DMS114 treated with DMSO at 0.1 percent for 48 hours (cell line): ENCODE data around the gene DUSP15.

Source experiments
- DNase-seq: peaks from one replicate; lab custom pipeline; 2025; ENCODE audit not compliant: unreplicated experiment; lab: John Stamatoyannopoulos, UW

The DUSP15 gene

DNA sequence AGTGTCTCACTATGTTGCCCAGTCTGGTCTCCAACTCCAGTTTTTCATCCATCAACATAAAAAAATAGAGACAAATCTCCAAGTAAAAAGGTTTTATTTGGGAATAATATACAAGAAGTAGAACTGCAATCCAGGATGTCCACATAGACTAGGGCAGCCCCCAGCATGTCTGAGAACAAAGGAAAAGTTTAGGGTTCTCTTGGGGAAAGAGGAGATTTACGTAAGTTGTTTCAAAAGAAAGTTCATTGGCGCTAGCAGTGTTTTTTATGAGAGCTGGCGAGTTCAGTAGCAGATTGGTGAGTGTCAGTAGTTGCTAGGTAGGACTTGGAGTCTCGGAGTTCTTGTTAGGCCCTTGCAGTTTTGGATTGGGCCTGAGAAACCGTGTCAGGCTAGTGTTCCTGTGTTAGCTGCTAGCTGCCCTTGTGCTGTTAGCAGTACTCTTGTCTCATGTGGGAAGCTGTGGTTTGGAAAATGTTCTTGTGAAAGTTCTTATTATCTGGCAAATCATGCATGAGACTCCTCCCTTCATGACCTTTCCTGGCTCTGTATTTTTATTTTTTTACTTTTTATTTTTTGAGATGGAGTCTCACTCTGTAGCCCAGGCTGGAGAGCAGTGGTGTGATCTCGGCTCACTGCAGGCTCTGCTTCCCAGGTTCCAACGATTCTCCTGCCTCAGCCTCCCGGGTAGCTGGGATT lies 24.8 kb upstream of the DUSP15 start:
- DNase-seq = peak; percentile 91

DNA sequence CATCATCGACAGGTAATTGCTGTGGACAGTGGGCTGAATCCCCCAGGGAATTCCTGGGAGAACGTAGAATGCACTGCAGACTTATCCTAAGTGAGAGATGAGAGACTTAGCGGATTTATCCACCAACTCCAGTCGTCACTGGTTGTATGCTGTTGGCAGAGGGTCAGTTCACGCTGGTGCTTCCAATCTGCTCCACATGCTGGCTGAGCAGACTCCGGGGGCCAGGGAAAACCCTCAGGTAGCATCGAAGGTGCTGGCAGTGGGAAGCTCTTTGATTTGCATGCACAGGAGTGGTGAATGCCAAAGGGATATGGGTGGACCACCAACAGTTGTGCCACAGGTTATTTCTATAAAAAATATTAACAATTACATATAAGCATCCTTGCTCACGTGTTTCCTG lies 20.3 kb upstream of the DUSP15 start:
- DNase-seq = no peak

DNA sequence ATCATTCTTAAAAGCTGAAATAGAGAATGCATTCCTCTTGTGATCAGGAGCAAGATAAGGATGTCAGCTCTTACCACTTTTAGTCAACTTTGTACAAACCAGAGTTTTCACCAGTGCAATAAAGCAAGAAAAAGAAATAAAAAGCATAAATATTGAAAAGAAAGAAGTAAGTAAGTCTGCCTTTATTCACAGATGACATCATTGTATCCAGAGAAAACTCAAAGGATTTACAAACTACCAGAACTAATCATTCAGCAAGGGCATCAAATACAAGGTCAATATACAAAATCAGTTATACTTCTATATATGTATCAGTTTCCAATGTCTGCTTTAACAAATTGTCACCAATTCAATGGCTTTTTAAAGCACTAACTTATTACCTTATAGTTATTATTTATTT lies 13.5 kb upstream of the DUSP15 start:
- DNase-seq = no peak

DNA sequence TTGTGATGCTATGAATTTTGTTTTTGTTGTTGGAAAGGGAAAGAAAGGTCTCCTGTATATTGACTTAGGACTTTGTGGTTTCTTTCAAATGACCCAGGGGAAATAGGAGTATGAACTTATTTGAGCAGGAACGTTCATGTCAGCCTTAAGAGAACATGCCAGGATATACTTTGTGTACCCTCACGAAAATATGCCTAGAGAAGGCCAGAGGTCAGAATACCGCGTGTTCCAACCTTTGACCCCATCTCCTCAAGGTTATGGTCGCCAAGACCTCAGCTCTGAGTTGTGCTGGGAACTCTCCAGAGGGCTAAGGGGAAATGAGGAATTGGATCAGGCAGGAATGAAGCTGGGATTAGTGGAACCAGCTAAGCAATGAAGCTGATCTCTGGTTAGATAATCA lies 11.6 kb upstream of the DUSP15 start:
- DNase-seq = no peak

DNA sequence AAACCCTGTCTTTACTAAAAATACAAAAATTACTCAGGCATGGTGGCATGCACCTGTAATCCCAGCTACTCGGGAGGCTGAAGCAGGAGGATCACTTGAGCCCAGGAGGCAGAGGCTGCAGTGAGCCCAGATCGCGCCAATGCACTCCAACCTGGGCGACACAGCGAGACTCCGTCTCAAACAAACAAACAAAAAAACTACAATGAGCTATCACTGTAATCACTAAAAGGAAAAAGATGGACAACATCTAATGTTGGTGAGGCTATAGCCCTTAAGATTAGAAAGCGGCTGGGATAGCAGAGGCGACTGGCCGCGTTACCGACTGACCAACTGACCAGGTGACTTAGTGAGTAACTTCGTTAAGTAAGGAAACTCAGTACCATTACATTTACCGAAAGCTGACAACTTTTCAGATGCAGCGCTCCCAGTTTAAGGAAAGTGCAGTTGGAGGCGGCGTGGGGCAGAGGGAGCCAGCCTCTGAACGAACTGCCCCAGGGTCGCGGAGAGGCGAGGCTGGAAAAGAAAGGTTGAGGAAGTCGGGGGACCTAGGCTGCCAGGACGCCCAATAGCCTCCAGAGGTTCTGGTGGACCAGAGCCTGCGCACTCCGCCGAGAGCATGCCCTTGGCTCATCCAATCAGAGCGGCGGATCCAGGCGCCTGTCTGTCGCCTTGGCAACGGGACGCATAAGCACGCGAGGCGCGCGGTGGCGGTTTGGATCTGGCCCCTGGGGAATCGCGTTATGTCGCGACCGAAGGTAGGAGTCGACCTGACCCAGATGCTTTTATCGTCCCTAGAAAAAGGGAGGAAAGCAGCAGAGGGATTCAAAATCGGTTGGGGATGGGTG lies 9.0 kb upstream of the DUSP15 start:
- peak; percentile 88 for DNase-seq

DNA sequence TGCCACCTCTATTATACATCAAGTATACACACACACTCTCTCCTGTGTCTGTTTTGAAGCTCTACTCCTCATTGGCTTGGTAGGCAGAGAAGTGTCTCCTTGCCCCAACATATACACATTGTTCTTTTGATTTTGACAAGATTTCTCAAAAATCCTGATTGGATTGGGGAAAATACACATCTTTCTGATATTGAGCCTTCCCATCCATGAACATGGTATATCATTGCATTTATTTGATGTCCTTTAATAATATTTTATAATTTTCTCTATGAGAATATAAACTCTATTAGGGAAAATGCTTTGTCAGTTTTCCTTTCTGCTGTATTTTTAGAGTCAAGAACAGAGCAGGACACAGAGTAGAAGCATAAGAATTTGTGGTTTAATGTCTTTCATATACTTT lies 7.4 kb upstream of the DUSP15 start:
- no peak for DNase-seq

DNA sequence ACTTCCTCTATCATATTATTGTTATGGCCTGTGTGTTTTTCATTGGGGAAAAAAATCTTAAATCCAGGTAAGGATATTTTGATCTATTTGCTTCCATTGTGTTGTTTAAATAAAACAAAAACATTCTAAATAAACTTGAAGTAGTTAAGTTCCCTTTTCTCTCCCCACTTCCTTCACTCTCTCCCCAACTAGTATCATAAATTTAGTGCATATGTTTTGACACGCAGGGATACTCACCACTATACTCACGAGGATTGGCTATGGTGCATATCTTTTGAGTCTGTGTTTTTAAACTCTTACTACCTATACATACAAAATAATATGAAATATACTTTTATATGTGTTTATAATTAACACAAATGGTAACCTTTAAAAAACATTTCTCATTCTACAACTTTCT lies 5.3 kb upstream of the DUSP15 start:
- DNase-seq = no peak

DNA sequence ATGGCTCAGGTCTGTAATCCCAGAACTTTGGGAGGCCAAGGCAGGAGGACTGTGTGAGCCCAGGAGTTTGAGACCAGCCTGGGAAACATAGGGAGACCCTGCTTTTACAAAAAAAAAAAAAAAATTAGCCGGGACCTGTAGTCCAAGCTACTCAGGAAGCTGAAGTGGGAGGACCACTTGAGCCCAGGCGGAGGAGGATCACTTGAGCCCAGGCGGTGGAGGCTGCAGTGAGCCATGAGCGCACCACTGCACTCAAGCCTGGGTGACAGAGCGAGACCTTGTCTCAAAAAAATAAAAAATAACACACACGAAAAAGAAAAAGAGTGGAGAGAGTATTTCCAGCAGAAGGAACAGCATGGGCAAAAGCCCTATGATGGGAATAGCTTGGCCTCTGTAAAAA lies 2.1 kb upstream of the DUSP15 start:
- DNase-seq = no peak

DNA sequence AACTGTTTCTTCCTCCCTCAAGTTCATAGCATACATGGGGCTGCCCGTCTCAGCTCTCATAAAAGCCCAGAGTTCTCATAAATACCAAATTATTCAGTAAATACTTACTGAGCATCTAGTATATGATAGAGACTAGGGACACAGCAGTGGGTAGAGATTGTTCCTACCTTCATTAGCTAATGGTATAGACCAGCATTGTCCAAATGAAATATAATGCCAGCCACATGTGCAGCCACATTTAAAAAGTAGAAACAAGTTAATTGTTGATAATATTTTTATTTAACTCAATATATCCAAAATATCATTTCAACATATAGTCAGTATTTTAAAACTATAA lies 1.3 kb upstream of the DUSP15 start:
- DNase-seq = no peak

DNA sequence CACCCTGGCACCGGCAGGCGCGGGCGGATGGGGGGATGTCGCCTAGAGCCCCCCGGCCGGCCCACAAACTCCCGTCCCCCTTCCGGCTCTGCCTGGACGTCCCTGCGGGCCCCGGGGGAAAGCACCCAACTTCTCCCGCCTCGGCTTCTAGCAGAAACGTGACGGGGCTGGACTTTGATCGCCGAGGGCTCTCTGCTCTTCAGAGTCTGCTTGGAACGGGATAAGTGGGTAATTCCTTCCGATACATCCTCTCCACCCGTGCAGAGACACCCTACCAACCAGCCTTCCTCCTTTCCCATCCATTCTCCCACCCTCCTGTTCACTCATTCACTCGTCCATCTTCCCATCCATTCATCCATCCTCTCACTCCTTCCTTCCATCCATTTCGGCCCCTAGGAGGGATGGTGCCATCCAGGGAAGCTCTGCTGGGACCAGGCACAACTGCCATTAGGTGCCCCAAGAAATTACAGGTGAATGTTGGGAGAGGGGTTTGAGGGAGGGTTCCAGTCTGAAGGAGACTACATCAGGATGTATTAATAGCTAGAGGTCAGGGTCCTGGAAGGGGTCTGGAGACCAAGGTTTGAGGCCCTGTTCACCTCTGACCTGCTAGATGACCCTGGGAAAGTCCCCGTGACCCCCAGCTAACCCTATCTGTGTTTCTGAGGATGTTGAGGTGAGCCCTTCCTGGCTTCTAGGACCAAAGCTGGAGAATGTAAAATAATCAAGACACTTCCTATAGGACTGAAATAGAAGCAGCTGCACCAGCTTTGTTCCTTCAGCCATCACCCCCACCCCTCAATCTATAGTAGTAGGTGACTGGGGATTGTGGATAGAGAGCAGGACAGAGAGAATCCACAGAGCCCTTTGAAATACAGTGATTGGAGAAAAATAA lies 645 bp upstream of the DUSP15 start:
- no peak for DNase-seq

DNA sequence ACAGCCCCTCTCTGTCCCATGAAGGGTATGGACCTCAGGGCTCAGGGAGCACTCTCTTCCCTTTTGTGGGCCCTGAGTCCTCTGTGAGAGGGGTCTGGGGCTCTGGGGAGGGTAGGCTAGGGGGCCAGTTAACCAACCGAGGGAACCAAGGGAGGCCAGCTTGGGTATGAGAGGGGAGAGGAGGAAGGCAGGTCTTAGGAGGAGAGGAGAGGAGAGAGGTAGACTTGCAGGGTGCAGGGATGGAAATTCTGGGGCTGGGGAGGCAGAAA lies 720 bp downstream of the DUSP15 start:
- no peak for DNase-seq

DNA sequence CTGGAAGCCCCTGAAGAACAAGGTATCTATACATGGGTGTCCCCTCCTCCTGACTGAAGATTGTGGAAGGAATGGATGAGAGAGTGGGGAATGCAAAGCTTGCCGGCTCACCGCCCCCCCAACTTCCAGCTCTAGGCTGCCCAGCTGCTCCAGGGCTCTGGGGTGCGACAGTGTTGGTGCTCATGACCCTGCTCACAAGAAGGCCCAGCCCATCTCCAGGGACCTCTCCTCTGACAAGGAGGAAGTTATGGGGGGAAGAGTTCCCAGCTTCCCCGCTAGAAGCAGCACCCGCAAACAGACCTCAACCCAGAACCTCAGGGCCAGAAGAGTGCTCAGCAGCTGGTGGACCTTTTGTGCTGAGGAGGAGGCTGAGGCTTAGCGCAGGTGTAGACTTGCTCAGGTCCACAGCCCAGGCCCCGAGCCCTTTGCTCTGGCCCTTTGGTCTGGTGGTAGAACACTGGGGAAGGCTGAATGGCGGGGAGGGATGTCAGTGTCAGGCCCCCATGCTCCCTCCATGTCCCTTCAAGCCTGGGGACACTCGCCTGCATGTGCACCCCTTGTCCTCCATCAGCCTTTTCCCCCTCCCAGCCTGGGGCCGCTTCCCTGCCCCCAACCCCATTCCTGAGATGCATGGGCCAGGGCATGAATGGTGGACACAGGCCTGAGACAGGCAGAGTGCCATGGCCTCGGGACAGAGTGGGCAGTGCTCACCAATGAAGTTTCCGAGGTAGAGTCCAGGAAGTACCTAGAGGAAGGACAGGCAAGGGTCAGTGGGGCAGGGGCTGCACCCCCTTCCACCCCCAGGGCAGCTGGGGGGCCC lies 1.3 kb downstream of the DUSP15 start:
- no peak for DNase-seq

DNA sequence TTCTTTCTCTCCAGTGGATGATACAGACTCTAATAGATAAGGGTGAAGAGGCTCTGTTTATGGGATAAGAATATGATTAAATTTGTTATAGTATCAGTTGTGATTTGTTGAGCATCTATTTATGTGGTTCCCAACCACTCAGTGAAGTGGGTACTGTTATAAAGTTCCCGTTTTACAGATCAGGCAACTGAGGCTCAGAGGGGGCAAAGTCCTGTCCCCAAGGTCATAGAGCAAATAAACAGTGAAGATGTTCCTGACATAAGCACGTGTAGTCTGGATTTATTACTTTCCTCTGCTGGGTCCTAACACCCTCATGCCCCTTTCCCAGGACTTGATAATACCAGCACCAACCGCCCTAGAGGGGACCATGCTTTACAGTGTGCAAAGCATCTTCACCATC lies 4.1 kb downstream of the DUSP15 start:
- DNase-seq = no peak

DNA sequence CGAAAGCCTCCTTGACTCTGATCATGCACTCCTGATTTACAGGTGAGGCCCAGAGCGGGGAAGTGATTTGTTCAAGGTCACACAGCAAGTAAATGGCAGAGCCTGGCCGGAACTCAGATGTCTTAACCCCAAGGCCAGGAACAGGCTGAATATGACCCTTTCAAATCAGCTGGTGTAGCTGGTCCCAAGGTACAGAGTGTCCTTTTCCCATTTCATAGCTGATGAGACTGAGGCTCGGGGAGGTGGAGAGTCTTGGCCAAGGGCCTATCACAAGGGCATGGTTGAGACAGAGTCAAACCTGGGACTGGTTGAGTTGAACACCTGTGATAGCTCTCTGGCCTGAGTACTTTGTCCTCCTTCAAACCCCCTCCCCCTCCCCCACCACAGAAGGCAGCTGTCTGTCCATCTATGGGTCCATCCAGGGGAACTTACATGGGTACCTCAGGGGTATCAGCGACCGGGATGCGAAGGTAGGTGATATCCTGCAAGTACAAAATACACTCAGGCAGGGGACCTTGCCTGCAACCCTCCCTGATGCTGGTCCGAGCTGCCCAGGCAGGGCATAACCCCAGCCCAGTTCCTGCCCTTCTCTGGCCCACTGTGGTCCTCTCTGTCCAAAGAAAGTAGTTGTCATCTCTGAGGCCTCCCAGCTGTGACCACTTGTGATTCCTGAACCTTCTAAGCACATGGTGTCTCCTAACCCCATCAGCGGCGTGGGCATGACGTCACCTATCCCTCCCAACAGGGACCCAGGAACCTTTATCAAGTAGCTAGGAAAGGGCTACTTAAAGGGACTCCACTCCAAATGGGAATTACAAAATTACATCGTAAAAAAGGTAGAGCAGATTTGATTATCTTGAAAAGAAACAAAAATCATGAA lies 5.6 kb downstream of the DUSP15 start:
- no peak for DNase-seq

DNA sequence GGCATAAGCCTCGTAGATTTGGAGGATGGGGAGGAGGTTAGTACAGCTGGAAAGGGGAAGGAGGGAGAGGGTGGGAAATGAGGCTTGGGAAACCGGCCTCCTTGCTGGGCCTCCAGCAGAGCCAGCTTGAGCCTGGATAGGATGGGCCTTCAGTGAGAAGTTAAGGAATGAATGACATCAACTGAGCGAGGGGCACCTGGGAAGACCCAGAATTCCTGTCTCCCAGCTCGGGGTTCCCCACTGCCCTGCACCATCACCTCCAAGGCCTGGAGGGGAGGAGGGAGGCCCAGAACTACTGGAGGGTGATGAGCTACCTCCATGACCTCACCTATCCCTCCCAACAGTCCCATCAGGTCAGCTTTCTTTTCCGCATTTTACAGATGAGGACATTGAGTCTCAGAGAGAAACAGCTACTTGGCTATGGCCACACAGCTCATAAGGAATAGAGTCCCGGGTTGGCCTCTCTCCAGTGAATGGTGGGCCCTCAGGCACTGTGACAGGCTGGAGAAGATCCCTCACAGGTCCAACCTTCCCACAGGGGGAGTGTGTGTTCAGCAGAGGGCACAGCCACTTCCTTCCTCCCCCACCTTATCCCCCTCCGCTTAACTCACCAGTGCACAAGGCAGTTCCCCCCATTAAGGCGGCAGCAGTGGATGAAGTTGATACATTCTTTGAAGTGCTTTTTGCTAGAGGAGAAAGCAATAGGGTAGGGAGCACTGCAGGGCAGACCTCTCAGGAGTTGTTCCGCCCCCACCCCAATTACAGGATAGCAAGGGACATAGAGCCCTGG lies 6.8 kb downstream of the DUSP15 start:
- no peak for DNase-seq

DNA sequence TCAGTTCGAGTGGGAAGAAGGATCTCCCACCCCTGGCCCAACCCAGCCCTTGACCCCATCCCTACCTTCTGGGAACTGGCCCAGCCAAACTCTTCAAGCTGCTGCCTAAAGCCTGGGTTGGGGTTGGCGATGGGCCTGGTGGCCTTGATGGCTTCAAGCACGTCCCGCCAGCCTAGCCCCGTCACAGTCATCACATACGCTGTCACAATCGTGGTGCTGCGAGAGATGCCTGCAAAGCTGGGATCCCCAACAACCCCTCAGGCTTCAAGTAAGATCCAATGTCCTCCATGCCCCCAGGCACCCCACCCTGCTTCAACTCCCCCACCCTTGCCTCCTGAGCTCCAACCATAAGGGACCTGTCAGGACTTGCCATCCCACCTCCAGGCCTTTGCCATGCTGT lies 7.8 kb downstream of the DUSP15 start:
- no peak for DNase-seq

DNA sequence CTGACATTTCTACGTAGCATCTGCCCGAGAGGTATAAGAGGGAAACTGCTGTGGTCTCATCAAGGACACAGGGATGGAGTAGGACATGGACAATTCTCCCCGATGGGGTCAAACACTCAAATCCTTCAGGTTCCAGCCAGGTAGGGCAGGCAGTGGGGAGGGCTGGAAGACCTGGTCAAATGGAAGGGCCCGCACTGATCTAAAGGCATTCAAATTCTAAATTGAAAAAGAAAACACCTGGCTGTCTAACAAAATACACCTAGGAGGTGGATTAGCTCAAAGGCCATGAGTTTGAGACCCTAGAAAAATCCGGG lies 8.2 kb downstream of the DUSP15 start:
- no peak for DNase-seq

DNA sequence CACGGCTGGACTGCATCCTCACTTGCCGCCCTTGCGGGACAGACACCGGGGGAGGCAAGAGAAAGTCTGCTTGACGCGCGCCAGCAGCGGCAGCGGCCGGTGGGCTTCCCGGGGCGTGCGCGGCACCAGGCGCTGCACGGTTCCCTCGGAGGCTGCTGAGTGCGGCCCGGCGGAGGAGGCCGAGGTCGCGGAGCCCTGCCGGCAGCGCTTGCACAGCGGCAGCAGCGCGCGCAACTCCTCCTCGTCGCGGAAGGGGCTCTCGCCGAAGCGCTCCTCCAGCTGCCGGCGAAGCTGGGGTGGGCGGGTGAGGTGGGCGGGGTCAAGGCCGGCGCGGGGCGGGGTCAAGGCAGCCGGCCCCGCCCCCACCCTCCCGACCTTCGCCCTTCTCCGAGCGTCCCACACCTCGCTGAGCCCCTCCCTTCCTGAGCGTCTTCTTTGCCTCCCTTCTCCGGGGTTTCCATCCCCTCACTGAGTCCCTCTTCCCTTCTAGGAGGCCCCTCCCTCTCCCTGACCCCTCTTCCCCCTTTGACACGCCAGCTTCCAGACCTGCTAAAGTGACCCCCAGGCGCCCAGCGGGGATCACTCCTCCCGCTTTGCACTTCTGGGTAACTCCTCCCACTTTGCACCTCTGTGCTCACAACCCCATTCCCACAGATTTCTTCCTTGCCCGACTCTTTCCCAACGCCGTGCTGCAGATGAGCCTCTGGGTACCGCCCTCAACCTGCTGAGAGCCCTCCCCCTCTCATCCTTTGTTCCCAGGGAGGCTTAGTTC lies 8.8 kb downstream of the DUSP15 start:
- peak; percentile 4 for DNase-seq

DNA sequence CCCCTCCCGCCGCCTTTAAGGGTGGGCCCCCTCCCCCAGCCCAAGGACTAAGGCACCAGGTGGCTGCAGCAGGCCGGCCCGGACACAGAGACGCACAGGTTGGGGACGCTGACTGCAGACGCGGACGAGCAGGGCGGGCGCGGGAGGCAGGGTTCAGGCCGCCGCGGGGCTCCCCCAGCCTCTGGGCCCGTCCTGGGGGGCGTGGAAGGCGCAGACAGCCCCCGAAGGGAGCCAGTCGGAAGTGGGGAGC lies 9.3 kb downstream of the DUSP15 start:
- no peak for DNase-seq
